Upper lobe of right lung (tissue), 1 donor: ENCODE data around the gene LRMDA. TPM values are rescaled to one million over a fixed set of nuclear protein-coding genes. Genes with fewer than 3 reads are reported as not detected.

Experiments used
- ATAC-seq: fragments of 200-7000 bp; cut with Tn5 transposase; one replicate; pipeline ENCODE4 v1.9.1; 2020; ENCODE audit warnings: mild to moderate bottlenecking, moderate library complexity
- DNase-seq: peaks from one replicate; pipeline ENCODE4 v3.0.0-alpha.2; 2020
- H3K27ac ChIP-seq: fragments of 200-600 bp; one replicate; pipeline ENCODE4 v1.8.0; 2022
- H3K27me3 ChIP-seq: fragments of 200-600 bp; one replicate; pipeline ENCODE4 v1.8.0; 2022; ENCODE audit warnings: mild to moderate bottlenecking
- H3K36me3 ChIP-seq: fragments of 200-600 bp; one replicate; pipeline ENCODE4 v1.8.0; 2022
- H3K4me1 ChIP-seq: fragments of 200-600 bp; one replicate; pipeline ENCODE4 v1.8.0; 2022
- H3K4me3 ChIP-seq: fragments of 200-600 bp; one replicate; pipeline ENCODE4 v1.8.0; 2022; ENCODE audit warnings: mild to moderate bottlenecking
- H3K9me3 ChIP-seq: fragments of 200-600 bp; one replicate; pipeline ENCODE4 v1.8.0; 2022
- CTCF ChIP-seq: fragments of 200-600 bp; IDR thresholded peaks from one replicate; pipeline ENCODE4 v1.8.0; 2022; ENCODE audit warnings: antibody characterized with exemption
- intact Hi-C: fragments of 100-400 bp; cut with DNase I; formaldehyde crosslinking; loops from one replicate; pipeline ENCODE4 v1.11.0; 2022
- total RNA-seq: library from RNA; stranded (reverse); fragmentation: NEBNext Ultra II Directional; extraction: Animal tissue kit (Norgen Biotek cat#: 25700); gene quantifications from one replicate; pipeline ENCODE4 v1.2.1, GENCODE V29; 2021
- donor health status: DM: no; HTN: yes; CAD: no; lungs with severe emphysema.

LRMDA gene
- total RNA-seq, 1 donor from 2014 or later: 20.0 TPM

- no peak overlapping the region for H3K27ac ChIP-seq
- no peak overlapping the region for H3K4me3 ChIP-seq
- intact Hi-C loops: no loop called here
- no peaks in the 10 kb centered on the region for H3K27me3 ChIP-seq
- no peak for DNase-seq
- H3K36me3 ChIP-seq: no peaks in the 10 kb centered on the region
- TF ChIP-seq CTCF: no peak
- no peaks in the 10 kb centered on the region for H3K9me3 ChIP-seq
- no peaks in the 10 kb centered on the region for H3K4me1 ChIP-seq
- no peak for ATAC-seq
Observed at GRCh38 chr10:76178532-76179292, 747.3 kb downstream of the LRMDA start.

GRCh38 chr10:76179806-76180205, 748.4 kb downstream of the LRMDA start:
- Histone ChIP-seq H3K27ac (no peak overlapping the region), H3K36me3 (no peaks in the 10 kb centered on the region), H3K27me3 (no peaks in the 10 kb centered on the region), H3K4me3 (no peak overlapping the region), H3K4me1 (no peaks in the 10 kb centered on the region), H3K9me3 (no peaks in the 10 kb centered on the region)
- no peak for DNase-seq
- TF ChIP-seq CTCF: no peak
- ATAC-seq: no peak
- intact Hi-C loops: no loop called here

GRCh38 chr10:76184647-76185046, 753.2 kb downstream of the LRMDA start:
- Histone ChIP-seq H3K36me3 (no peaks in the 10 kb centered on the region), H3K4me1 (no peaks in the 10 kb centered on the region), H3K27me3 (no peaks in the 10 kb centered on the region), H3K9me3 (no peaks in the 10 kb centered on the region), H3K4me3 (no peak overlapping the region), H3K27ac (no peak overlapping the region)
- ATAC-seq: no peak
- intact Hi-C loops: no loop called here
- DNase-seq: no peak
- TF ChIP-seq CTCF: no peak

GRCh38 chr10:76185471-76186301, 754.3 kb downstream of the LRMDA start:
- no peak for ATAC-seq
- intact Hi-C loops: no loop called here
- H3K4me1 ChIP-seq: no peaks in the 10 kb centered on the region
- H3K9me3 ChIP-seq: no peaks in the 10 kb centered on the region
- DNase-seq: no peak
- no peak for TF ChIP-seq CTCF
- H3K27me3 ChIP-seq: no peaks in the 10 kb centered on the region
- H3K4me3 ChIP-seq: no peak overlapping the region
- H3K36me3 ChIP-seq: no peaks in the 10 kb centered on the region
- no peak overlapping the region for H3K27ac ChIP-seq

- Histone ChIP-seq H3K27me3 (no peaks in the 10 kb centered on the region), H3K9me3 (no peaks in the 10 kb centered on the region), H3K4me3 (no peak overlapping the region), H3K4me1 (no peaks in the 10 kb centered on the region), H3K27ac (no peak overlapping the region), H3K36me3 (no peaks in the 10 kb centered on the region)
- intact Hi-C loops: no loop called here
- TF ChIP-seq CTCF: no peak
- ATAC-seq: no peak
- no peak for DNase-seq
Observed at GRCh38 chr10:76188216-76188615, 756.8 kb downstream of the LRMDA start.
